SK-N-SH (cell line): ENCODE measurements around the gene OR10H4.

Source experiments
- CTCF ChIP-seq: fragments of 200-600 bp; sonication (generic); IDR thresholded peaks from 2 replicates; pipeline ENCODE4 v1.6.1; 2017; ENCODE audit warnings: antibody characterized with exemption, mild to moderate bottlenecking, moderate library complexity
- EP300 ChIP-seq, 2 experiments: IDR thresholded peaks; 2 replicates each; pipeline versions ENCODE4 v1.4.0 to v1.6.1; 2012; ENCODE audit warnings: borderline replicate concordance in 1 of 2, low read depth in 1 of 2, low read length in 1 of 2
- FOXM1 ChIP-seq: IDR thresholded peaks from 2 replicates; pipeline ENCODE4 v1.4.0; 2012; ENCODE audit warnings: low read depth, mild to moderate bottlenecking
- GATA2 ChIP-seq: sonication (generic); formaldehyde crosslinking; IDR thresholded peaks from 2 replicates; pipeline ENCODE4 v1.5.0; 2020; ENCODE audit warnings: mild to moderate bottlenecking, missing genetic modification reagents
- MEF2A ChIP-seq: IDR thresholded peaks from 2 replicates; pipeline ENCODE4 v1.4.0; 2012; ENCODE audit warnings: low read depth, borderline replicate concordance
- NFIC ChIP-seq: IDR thresholded peaks from 2 replicates; pipeline ENCODE4 v1.4.0; 2012; ENCODE audit warnings: borderline replicate concordance
- POLR2AphosphoS5 ChIP-seq: IDR thresholded peaks from 2 replicates; pipeline ENCODE4 v1.6.1; 2012; ENCODE audit warnings: low read depth, low read length
- REST ChIP-seq: IDR thresholded peaks from 2 replicates; pipeline ENCODE4 v1.6.1; 2012; ENCODE audit warnings: mild to moderate bottlenecking, low read depth, low read length, moderate library complexity
- TAF1 ChIP-seq: IDR thresholded peaks from 2 replicates; pipeline ENCODE4 v1.6.1; 2012; ENCODE audit warnings: low read depth, mild to moderate bottlenecking, low read length, moderate library complexity, borderline replicate concordance
- TCF12 ChIP-seq: IDR thresholded peaks from 2 replicates; pipeline ENCODE4 v1.4.0; 2012
- TF ChIP-seq, protein P1 (sequence below): IDR thresholded peaks from 2 replicates; pipeline ENCODE4 v1.4.0; 2012; ENCODE audit warnings: low read depth

DNA sequence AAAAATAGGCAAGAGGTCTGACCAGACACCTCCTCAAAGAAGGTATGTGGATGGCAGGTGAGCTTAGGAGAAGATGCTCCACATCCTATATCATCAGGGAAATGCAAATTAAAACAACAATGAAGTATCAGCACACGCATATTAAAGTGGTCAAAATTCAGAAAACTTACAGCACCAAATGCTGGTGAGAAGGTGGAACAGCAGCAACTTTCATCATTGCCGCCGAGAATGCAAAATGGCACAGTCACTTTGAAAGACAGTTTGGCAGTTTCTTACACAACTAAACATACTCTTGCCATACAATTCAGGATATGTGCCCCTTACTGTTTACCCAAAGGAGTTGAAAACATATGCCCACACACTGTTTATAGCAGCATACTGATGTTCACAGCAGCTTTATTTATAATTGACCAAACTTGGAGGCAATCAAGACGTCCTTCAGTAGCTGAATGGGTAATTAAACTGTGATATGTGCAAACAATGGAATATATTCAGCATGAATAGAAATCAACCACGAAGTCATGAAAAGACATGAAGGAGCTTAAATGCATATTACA lies 22.5 kb downstream of the OR10H4 start:
- TF ChIP-seq NFIC (no peak), CTCF (no peak), FOXM1 (no peak), EP300 (IDR thresholded peaks at IDR 0.05; ENCODE audit: borderline replicate concordance in 1 of 2, low read depth in 1 of 2, low read length in 1 of 2) (no peak), TAF1 (no peak), MEF2A (no peak), POLR2AphosphoS5 (no peak), GATA2 (CRISPR knock-in tag) (no peak), REST (no peak), TCF12 (no peak)
- TF ChIP-seq, protein P1, sequence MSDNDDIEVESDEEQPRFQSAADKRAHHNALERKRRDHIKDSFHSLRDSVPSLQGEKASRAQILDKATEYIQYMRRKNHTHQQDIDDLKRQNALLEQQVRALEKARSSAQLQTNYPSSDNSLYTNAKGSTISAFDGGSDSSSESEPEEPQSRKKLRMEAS = no peak
